H1 (cell line): Measurements from ENCODE around the gene C5orf22. TPM values are rescaled to one million over a fixed set of nuclear protein-coding genes. Genes with fewer than 3 reads are reported as not detected.

Experiments
- CTCF ChIA-PET: fragments of 300-600 bp; sonication (Branson Sonifier 250); formaldehyde crosslinking; loops from one replicate; lab custom pipeline; 2021; ENCODE audit not compliant: partially characterized antibody; lab: Charles Lee
- POLR2A ChIA-PET: fragments of 300-600 bp; sonication (Branson Sonifier 250); formaldehyde crosslinking; loops from one replicate; lab custom pipeline; 2021; ENCODE audit warnings: inconsistent platforms; ENCODE audit not compliant: partially characterized antibody; lab: Charles Lee
- DNase-seq, 2 experiments: peaks; one replicate each; pipeline versions ENCODE4 v3.0.0 to v3.0.0-alpha.2; 2010 to 2022; ENCODE audit warnings: low spot score in 2 of 2, low read depth in 1 of 2, mixed read lengths in 1 of 2
- FAIRE-seq: peaks from 2 replicates; lab custom pipeline; 2011; peaks lifted over from hg19 to GRCh38; lab: Jason Lieb, UNC
- H2AFZ ChIP-seq: 2 replicates; pipeline ENCODE4 v1.8.1; 2012; ENCODE audit warnings: low read length, inconsistent platforms
- H2AK5ac ChIP-seq: 2 replicates; pipeline ENCODE4 v1.6.1; 2013; ENCODE audit warnings: low read depth, low read length
- H2BK120ac ChIP-seq: replicated peaks from 2 replicates; pipeline ENCODE3; 2013; ENCODE audit warnings: low read depth, low read length, inconsistent platforms
- H2BK12ac ChIP-seq: 2 replicates; pipeline ENCODE4 v1.6.1; 2013; ENCODE audit warnings: low read depth, low read length
- H2BK15ac ChIP-seq: 2 replicates; pipeline ENCODE4 v1.6.1; 2013; ENCODE audit warnings: low read length
- H2BK20ac ChIP-seq: 2 replicates; pipeline ENCODE4 v1.6.1; 2013; ENCODE audit warnings: low read length
- H2BK5ac ChIP-seq: 2 replicates; pipeline ENCODE4 v1.6.1; 2013; ENCODE audit warnings: low read depth, low read length
- H3K14ac ChIP-seq: 2 replicates; pipeline ENCODE4 v1.6.1; 2013; ENCODE audit warnings: inconsistent platforms; ENCODE audit not compliant: insufficient read length
- H3K18ac ChIP-seq: 2 replicates; pipeline ENCODE4 v1.6.1; 2013; ENCODE audit warnings: low read length; ENCODE audit errors: extremely low read depth
- H3K23ac ChIP-seq: 2 replicates; pipeline ENCODE4 v1.6.1; 2013; ENCODE audit warnings: inconsistent platforms; ENCODE audit not compliant: insufficient read length
- H3K23me2 ChIP-seq: 2 replicates; pipeline ENCODE4 v1.6.1; 2013; ENCODE audit warnings: low read depth, low read length
- H3K27ac ChIP-seq: 2 replicates; pipeline ENCODE4 v1.6.1; 2011; ENCODE audit warnings: low read depth, low read length, inconsistent platforms
- H3K27me3 ChIP-seq, 4 experiments: replicated peaks in 1 of 4; 1 replicate in 1 of 4; 2 replicates in 3 of 4; pipeline versions ENCODE4 v1.6.1 to v1.8.1; 2011 to 2013; ENCODE audit warnings: low read length in 3 of 4, mild to moderate bottlenecking in 3 of 4, inconsistent platforms in 2 of 4, mixed read lengths in 2 of 4, moderate library complexity in 1 of 4; ENCODE audit not compliant: control insufficient read depth in 3 of 4, insufficient read depth in 3 of 4; ENCODE audit errors: extremely low read depth in 1 of 4
- H3K36me3 ChIP-seq, 4 experiments: 2 replicates each; pipeline versions ENCODE4 v1.6.1 to v1.8.1; 2011 to 2013; ENCODE audit warnings: mild to moderate bottlenecking in 4 of 4, low read length in 3 of 4, moderate library complexity in 2 of 4, control low read depth in 1 of 4, inconsistent platforms in 1 of 4; ENCODE audit not compliant: insufficient read depth in 4 of 4, control insufficient read depth in 2 of 4
- H3K4ac ChIP-seq: replicated peaks from 2 replicates; pipeline ENCODE3; 2013; ENCODE audit warnings: low read length, low read depth, mixed read lengths, inconsistent platforms; ENCODE audit not compliant: insufficient read length
- H3K4me1 ChIP-seq, 4 experiments: replicated peaks in 1 of 4; 1 replicate in 1 of 4; 2 replicates in 3 of 4; pipeline versions ENCODE4 v1.6.1 to v1.8.1; 2011 to 2013; ENCODE audit warnings: low read length in 3 of 4, inconsistent platforms in 2 of 4, mixed read lengths in 1 of 4; ENCODE audit not compliant: insufficient read depth in 4 of 4, control insufficient read depth in 3 of 4
- H3K4me2 ChIP-seq, 2 experiments: 2 replicates each; pipeline versions ENCODE4 v1.6.1 to v1.8.1; 2011 to 2013; ENCODE audit warnings: low read depth in 2 of 2, low read length in 2 of 2, control low read depth in 1 of 2, inconsistent platforms in 1 of 2, mild to moderate bottlenecking in 1 of 2; ENCODE audit not compliant: insufficient read depth in 1 of 2
- H3K4me3 ChIP-seq, 4 experiments: fragments of 200-600, 300-600 bp in 1 of 4; sonication (generic), shearing (Covaris generic), sonication (Bioruptor Twin) in 1 of 4; 2 replicates each; pipeline versions ENCODE4 v1.5.1 to v1.8.1; 2011 to 2016; ENCODE audit warnings: low read length in 4 of 4, low read depth in 3 of 4, control low read depth in 2 of 4, inconsistent platforms in 2 of 4, mild to moderate bottlenecking in 2 of 4, mixed read lengths in 1 of 4, moderate library complexity in 1 of 4; ENCODE audit not compliant: insufficient read depth in 2 of 4; ENCODE audit errors: extremely low read depth in 1 of 4
- H3K56ac ChIP-seq: replicated peaks from 2 replicates; pipeline ENCODE3; 2013; ENCODE audit warnings: low read depth, mild to moderate bottlenecking, mixed read lengths, low read length, inconsistent platforms; ENCODE audit not compliant: insufficient read length
- H3K79me1 ChIP-seq: 2 replicates; pipeline ENCODE4 v1.6.1; 2013; ENCODE audit warnings: low read depth, low read length, control low read depth
- H3K79me2 ChIP-seq, 2 experiments: 2 replicates each; pipeline versions ENCODE4 v1.6.1 to v1.8.1; 2012 to 2013; ENCODE audit warnings: low read length in 2 of 2, mild to moderate bottlenecking in 2 of 2, inconsistent platforms in 1 of 2; ENCODE audit not compliant: insufficient read depth in 2 of 2, control insufficient read depth in 1 of 2
- H3K9ac ChIP-seq, 4 experiments: replicated peaks in 1 of 4; 1 replicate in 1 of 4; 2 replicates in 3 of 4; pipeline versions ENCODE4 v1.6.1 to v1.8.1; 2011 to 2013; ENCODE audit warnings: low read depth in 3 of 4, low read length in 3 of 4, control low read depth in 2 of 4, mild to moderate bottlenecking in 2 of 4, moderate library complexity in 2 of 4, inconsistent platforms in 1 of 4; ENCODE audit errors: extremely low read depth in 1 of 4
- H3K9me3 ChIP-seq, 2 experiments: 2 replicates each; pipeline versions ENCODE4 v1.6.1 to v1.8.1; 2012 to 2013; ENCODE audit warnings: mild to moderate bottlenecking in 2 of 2, moderate library complexity in 2 of 2, control low read depth in 1 of 2, inconsistent platforms in 1 of 2, low read depth in 1 of 2, low read length in 1 of 2, mixed read lengths in 1 of 2; ENCODE audit not compliant: insufficient read depth in 2 of 2
- H4K20me1 ChIP-seq, 2 experiments: replicated peaks in 1 of 2; 2 replicates each; pipeline versions ENCODE3 to v1.8.1; 2011 to 2013; ENCODE audit warnings: inconsistent platforms in 2 of 2, low read length in 2 of 2, mild to moderate bottlenecking in 1 of 2; ENCODE audit not compliant: insufficient read depth in 2 of 2, control insufficient read depth in 1 of 2
- H4K5ac ChIP-seq: 2 replicates; pipeline ENCODE4 v1.6.1; 2013; ENCODE audit warnings: low read length, low read depth, mixed read lengths, inconsistent platforms; ENCODE audit not compliant: insufficient read length
- H4K8ac ChIP-seq: 2 replicates; pipeline ENCODE4 v1.8.0; 2013; ENCODE audit warnings: mild to moderate bottlenecking, moderate library complexity, low read length, inconsistent platforms; ENCODE audit not compliant: insufficient read depth; ENCODE audit errors: extremely low read depth
- H4K91ac ChIP-seq: replicated peaks from 2 replicates; pipeline ENCODE3; 2013; ENCODE audit warnings: low read length, mixed read lengths, inconsistent platforms; ENCODE audit not compliant: insufficient read length
- BCL11A ChIP-seq, 2 experiments: IDR thresholded peaks; one replicate each; pipeline ENCODE4 v1.6.1; 2011; ENCODE audit warnings: low read depth in 2 of 2, low read length in 2 of 2, mild to moderate bottlenecking in 2 of 2
- CHD1 ChIP-seq: IDR thresholded peaks from 2 replicates; pipeline ENCODE4 v1.6.1; 2012; ENCODE audit warnings: low read depth, low read length, improper control_type of control experiment
- GABPA ChIP-seq: IDR thresholded peaks from 2 replicates; pipeline ENCODE4 v1.6.1; 2011; ENCODE audit warnings: mild to moderate bottlenecking, low read length, moderate library complexity, borderline replicate concordance; ENCODE audit not compliant: insufficient read depth
- NANOG ChIP-seq: IDR thresholded peaks from 2 replicates; pipeline ENCODE4 v1.6.1; 2011; ENCODE audit warnings: low read length, low read depth, mild to moderate bottlenecking, inconsistent platforms; ENCODE audit not compliant: insufficient read depth, poor library complexity, severe bottlenecking
- PHF8 ChIP-seq: fragments of 200-600 bp; sonication (generic); conservative IDR thresholded peaks from 2 replicates; pipeline ENCODE4 v1.7.1; 2012; ENCODE audit warnings: low read depth, mild to moderate bottlenecking, inconsistent platforms, low read length, moderate library complexity
- POU5F1 ChIP-seq: IDR thresholded peaks from 2 replicates; pipeline ENCODE4 v1.6.1; 2011; ENCODE audit warnings: low read depth, mild to moderate bottlenecking, low read length, moderate library complexity
- SRF ChIP-seq: IDR thresholded peaks from 2 replicates; pipeline ENCODE4 v1.6.1; 2011; ENCODE audit warnings: mild to moderate bottlenecking, low read depth, low read length, moderate library complexity
- SUZ12 ChIP-seq: fragments of 200-600 bp; sonication (generic); IDR thresholded peaks from 2 replicates; pipeline ENCODE4 v1.6.1; 2012; ENCODE audit warnings: mild to moderate bottlenecking, inconsistent platforms, low read length, moderate library complexity, mixed read lengths
- YY1 ChIP-seq: IDR thresholded peaks from 2 replicates; pipeline ENCODE4 v1.6.1; 2011; ENCODE audit warnings: low read depth, mild to moderate bottlenecking, low read length
- WGBS, 2 experiments: shearing (Covaris generic) in 1 of 2; methylation state at CpG; one replicate each; pipeline versions ENCODE4 v1.1.6 to v1.1.7; 2013 to 2015; ENCODE audit warnings: low lambda C conversion rate in 2 of 2, mixed read lengths in 2 of 2, inconsistent platforms in 1 of 2, low coverage in 1 of 2, missing lambda C conversion rate in 1 of 2; ENCODE audit not compliant: insufficient replicate concordance in 2 of 2, insufficient coverage in 1 of 2, insufficient read length in 1 of 2; ENCODE audit errors: extremely low coverage in 1 of 2, missing lambda C conversion rate in 1 of 2; 5-methylcytosine and 5-hydroxymethylcytosine counted together
- polyA plus RNA-seq, 7 experiments: library from polyadenylated mRNA; depleted of rRNA in 3 of 7; stranded (reverse) in 5 of 7; unstranded in 2 of 7; fragments of >200 nt in 5 of 7; fragments of 200-250 nt in 2 of 7; gene quantifications; 1 replicate in 5 of 7; 2 replicates in 1 of 7; 4 replicates in 1 of 7; pipeline versions ENCODE4 v1.2.1 to v1.2.3, GENCODE V29; 2011 to 2013; ENCODE audit warnings: missing spikeins in 2 of 7, mixed read lengths in 2 of 7
- total RNA-seq: library from RNA; stranded (reverse); fragmentation: NEBNext Ultra II Directional; extraction: Animal tissue kit (Norgen Biotek cat#: 25700); gene quantifications from 2 replicates; pipeline ENCODE4 v1.2.1, GENCODE V29; 2021
- TF ChIP-seq, protein P1 (sequence below): IDR thresholded peaks from 2 replicates; pipeline ENCODE4 v1.6.1; 2011; ENCODE audit warnings: low read length, improper control_type of control experiment

The C5orf22 gene
- total and polyA plus RNA-seq, 2 of the 8 experiments (the other 6 are each of a cell fraction or from before 2014, with no cell fraction given) = 19.6 to 36.2 TPM

DNA sequence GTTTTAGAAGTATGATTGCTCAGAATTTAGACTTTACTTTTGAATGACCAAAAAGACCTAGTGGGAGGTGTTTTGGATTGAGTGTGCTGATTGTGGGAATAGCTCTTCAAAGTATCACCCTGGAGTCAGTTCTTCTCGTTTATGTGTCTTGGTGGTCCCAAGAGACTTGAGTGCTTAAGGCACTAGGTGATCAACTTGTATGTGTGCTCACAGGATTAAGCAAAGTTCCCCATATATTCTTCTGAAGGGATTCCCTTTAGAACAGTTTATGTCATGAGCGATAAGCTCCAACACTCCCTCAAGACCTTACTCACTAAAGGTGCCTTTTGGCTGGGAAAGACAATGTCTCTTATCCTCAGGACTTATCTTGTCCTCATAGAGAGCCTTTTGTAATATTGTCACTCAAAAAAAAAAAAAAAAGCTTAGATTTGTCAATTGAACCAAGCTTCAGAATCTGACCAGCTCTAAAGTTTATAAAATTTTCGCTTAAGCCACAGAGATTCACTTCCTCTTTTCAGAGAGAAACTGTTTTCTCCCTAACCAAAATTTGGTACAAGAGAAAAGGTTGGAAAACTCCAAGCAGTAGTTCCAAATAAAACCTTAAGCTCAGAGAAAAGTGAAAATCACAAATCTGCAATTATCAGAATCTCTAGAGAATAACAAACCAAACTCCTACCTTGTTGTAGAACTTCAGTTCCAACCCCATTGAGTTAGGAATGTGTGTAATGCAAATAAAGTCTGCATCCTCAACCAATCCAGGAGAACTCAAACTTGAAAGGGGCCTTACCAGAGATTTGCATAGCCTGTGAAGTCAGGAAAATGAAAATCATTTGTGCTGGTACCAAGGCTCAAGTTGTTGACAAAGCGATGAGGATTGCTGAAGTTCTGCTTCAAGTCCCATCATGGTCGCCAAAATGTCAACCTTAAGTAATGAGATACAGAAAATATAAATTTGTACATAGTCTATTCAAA lies 66.8 kb downstream of the C5orf22 start:
- H3K4ac ChIP-seq = no peak overlapping the region
- no peaks in the 10 kb centered on the region for H3K9me3 ChIP-seq
- H3K79me1 ChIP-seq = no peaks in the 10 kb centered on the region
- H3K23ac ChIP-seq = no peak overlapping the region
- FAIRE-seq (no peak), DNase-seq (no peak)
- H3K4me3 ChIP-seq = no peak overlapping the region
- no peak overlapping the region for H2BK20ac ChIP-seq
- WGBS, 2 experiments = 85% methylated on average over 5 of the region's 5 CpGs; no CpG with 5 or more reads in 1 of the 2 experiments
- no peaks in the 10 kb centered on the region for H3K4me1 ChIP-seq
- H3K27ac ChIP-seq = no peak overlapping the region
- ChIA-PET CTCF (interaction anchor here (0.6 to 1.3 kb wide), 8 partner anchors 17 to 1960 kb away, joined by 3 to 4 read pairs (median 3); partner anchors contain the start of gene PDZD2), POLR2A (no interaction called here)
- H4K20me1 ChIP-seq = no peaks in the 10 kb centered on the region
- H3K4me2 ChIP-seq = no peak overlapping the region
- no peaks in the 10 kb centered on the region for H3K36me3 ChIP-seq
- no peaks in the 10 kb centered on the region for H3K27me3 ChIP-seq
- H2BK120ac ChIP-seq = no peak overlapping the region
- no peaks in the 10 kb centered on the region for H3K79me2 ChIP-seq
- no peak overlapping the region for H4K91ac ChIP-seq
- H2AFZ ChIP-seq = no peak overlapping the region
- no peak overlapping the region for H2BK15ac ChIP-seq
- H3K23me2 ChIP-seq = no peaks in the 10 kb centered on the region
- H4K5ac ChIP-seq = no peak overlapping the region
- H3K9ac ChIP-seq = no peak overlapping the region
- H2BK12ac ChIP-seq = no peak overlapping the region
- H3K18ac ChIP-seq = no peak overlapping the region
- no peak overlapping the region for H2BK5ac ChIP-seq
- no peak overlapping the region for H3K14ac ChIP-seq
- H4K8ac ChIP-seq = no peak overlapping the region
- no peak overlapping the region for H2AK5ac ChIP-seq
- no peak overlapping the region for H3K56ac ChIP-seq
- TF ChIP-seq YY1 (no peak), BCL11A (IDR thresholded peaks at IDR 0.05; ENCODE audit: low read depth in 2 of 2, low read length in 2 of 2) (no peak), GABPA (no peak), NANOG (no peak), SUZ12 (no peak), PHF8 (no peak), POU5F1 (no peak), CHD1 (no peak), SRF (no peak)
- TF ChIP-seq, protein P1, sequence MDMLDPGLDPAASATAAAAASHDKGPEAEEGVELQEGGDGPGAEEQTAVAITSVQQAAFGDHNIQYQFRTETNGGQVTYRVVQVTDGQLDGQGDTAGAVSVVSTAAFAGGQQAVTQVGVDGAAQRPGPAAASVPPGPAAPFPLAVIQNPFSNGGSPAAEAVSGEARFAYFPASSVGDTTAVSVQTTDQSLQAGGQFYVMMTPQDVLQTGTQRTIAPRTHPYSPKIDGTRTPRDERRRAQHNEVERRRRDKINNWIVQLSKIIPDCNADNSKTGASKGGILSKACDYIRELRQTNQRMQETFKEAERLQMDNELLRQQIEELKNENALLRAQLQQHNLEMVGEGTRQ = no peak
